Measurements from ENCODE around the gene TIMM44.

- TF ChIP-seq POLR2A (IDR thresholded peaks at IDR 0.05): no peak
- TF ChIP-seq, protein P1, sequence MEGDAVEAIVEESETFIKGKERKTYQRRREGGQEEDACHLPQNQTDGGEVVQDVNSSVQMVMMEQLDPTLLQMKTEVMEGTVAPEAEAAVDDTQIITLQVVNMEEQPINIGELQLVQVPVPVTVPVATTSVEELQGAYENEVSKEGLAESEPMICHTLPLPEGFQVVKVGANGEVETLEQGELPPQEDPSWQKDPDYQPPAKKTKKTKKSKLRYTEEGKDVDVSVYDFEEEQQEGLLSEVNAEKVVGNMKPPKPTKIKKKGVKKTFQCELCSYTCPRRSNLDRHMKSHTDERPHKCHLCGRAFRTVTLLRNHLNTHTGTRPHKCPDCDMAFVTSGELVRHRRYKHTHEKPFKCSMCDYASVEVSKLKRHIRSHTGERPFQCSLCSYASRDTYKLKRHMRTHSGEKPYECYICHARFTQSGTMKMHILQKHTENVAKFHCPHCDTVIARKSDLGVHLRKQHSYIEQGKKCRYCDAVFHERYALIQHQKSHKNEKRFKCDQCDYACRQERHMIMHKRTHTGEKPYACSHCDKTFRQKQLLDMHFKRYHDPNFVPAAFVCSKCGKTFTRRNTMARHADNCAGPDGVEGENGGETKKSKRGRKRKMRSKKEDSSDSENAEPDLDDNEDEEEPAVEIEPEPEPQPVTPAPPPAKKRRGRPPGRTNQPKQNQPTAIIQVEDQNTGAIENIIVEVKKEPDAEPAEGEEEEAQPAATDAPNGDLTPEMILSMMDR (IDR thresholded peaks at IDR 0.05): no peak
Measured at GRCh38 chr19:7977723-7978040, 34.2 kb upstream of the TIMM44 start.
